ENCODE measurements around the gene MRPS14.

GRCh38 chr1:174963529-174964125 lies 59.6 kb downstream of the MRPS14 start:
- TF ChIP-seq CTCF (IDR thresholded peaks at IDR 0.05): no peak
- no peak for TF ChIP-seq EZH2 (IDR thresholded peaks at IDR 0.05; ENCODE audit: borderline replicate concordance, insufficient read depth, low read depth, low read length, poor library complexity, severe bottlenecking)

Measured in B cell (primary cell).